ENCODE results near the gene CFH. TPM values are rescaled to one million over a fixed set of nuclear protein-coding genes. Genes with fewer than 3 reads are reported as not detected.

CFH gene
- total RNA-seq, 1 donor from 2014 or later = 108 TPM

DNA sequence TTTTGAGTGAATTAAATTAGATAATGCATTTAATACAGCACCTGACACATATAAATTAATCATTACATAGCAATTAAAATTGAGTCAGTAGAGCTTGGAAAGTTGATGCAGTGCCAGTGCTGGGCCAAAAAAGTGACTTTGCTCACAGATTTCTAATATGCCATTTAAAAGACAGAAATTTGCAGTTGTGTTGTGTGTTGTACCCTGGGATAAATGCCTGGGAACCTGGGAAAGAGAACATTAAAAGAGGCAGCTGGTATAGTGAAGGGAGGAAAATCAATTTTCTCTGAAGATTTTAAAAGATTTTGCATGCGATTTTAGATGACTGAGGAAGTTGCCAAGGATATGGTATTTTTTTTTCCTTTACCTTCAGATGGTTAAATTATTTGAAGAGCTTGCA is 10.9 kb upstream of the CFH start:
- H3K4me1 ChIP-seq = no peaks in the 10 kb centered on the region
- no peaks in the 10 kb centered on the region for H3K27me3 ChIP-seq
- H3K27ac ChIP-seq = no peak overlapping the region
- TF ChIP-seq, protein P1, sequence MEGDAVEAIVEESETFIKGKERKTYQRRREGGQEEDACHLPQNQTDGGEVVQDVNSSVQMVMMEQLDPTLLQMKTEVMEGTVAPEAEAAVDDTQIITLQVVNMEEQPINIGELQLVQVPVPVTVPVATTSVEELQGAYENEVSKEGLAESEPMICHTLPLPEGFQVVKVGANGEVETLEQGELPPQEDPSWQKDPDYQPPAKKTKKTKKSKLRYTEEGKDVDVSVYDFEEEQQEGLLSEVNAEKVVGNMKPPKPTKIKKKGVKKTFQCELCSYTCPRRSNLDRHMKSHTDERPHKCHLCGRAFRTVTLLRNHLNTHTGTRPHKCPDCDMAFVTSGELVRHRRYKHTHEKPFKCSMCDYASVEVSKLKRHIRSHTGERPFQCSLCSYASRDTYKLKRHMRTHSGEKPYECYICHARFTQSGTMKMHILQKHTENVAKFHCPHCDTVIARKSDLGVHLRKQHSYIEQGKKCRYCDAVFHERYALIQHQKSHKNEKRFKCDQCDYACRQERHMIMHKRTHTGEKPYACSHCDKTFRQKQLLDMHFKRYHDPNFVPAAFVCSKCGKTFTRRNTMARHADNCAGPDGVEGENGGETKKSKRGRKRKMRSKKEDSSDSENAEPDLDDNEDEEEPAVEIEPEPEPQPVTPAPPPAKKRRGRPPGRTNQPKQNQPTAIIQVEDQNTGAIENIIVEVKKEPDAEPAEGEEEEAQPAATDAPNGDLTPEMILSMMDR (IDR thresholded peaks at IDR 0.05) = no peak
- DNase-seq (ENCODE audit: low spot score in 2 of 2) = no peak
- intact Hi-C loops (cut with DNase I) = no loop called here
- H3K4me3 ChIP-seq = no peak overlapping the region
- no peaks in the 10 kb centered on the region for H3K9me3 ChIP-seq
- no peaks in the 10 kb centered on the region for H3K36me3 ChIP-seq

DNA sequence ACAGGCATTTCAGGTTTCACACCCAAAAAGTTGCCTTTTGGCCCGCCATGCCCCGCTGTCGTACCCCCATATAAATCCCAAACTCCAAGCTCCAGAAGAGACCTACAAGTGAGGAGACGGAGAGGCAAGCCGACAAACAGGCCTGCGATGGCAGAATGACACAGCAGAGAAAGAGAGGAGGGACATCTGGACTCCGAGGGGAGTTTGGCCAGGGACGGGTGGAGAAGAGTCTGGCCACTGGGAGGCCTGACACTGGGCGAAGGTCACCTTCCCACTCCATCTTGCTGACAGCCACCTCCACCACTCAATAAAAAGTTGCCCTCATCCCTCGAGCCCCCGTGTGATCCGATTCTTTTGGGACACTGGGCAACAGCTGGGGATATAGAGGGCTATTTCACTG is 1.9 kb upstream of the CFH start:
- Histone ChIP-seq H3K36me3 (no peaks in the 10 kb centered on the region), H3K27me3 (no peaks in the 10 kb centered on the region), H3K4me1 (no peaks in the 10 kb centered on the region), H3K9me3 (no peaks in the 10 kb centered on the region), H3K27ac (no peak overlapping the region), H3K4me3 (no peak overlapping the region)
- no peak for DNase-seq (ENCODE audit: low spot score in 2 of 2)
- intact Hi-C loops (cut with DNase I) = no loop called here
- TF ChIP-seq, protein P1 (IDR thresholded peaks at IDR 0.05) = no peak

- DNase-seq (ENCODE audit: low spot score in 2 of 2) = no peak
- H3K4me1 ChIP-seq = no peaks in the 10 kb centered on the region
- intact Hi-C loops (cut with DNase I) = no loop called here
- H3K27me3 ChIP-seq = no peaks in the 10 kb centered on the region
- TF ChIP-seq, protein P1 (IDR thresholded peaks at IDR 0.05) = no peak
- no peak overlapping the region for H3K4me3 ChIP-seq
- no peaks in the 10 kb centered on the region for H3K9me3 ChIP-seq
- no peaks in the 10 kb centered on the region for H3K36me3 ChIP-seq
- H3K27ac ChIP-seq = no peak overlapping the region
Observed at GRCh38 chr1:196650403-196650802, 1.4 kb upstream of the CFH start.

GRCh38 chr1:196651079-196651478 is 764 bp upstream of the CFH start:
- H3K4me3 ChIP-seq = no peak overlapping the region
- intact Hi-C loops (cut with DNase I) = no loop called here

DNA sequence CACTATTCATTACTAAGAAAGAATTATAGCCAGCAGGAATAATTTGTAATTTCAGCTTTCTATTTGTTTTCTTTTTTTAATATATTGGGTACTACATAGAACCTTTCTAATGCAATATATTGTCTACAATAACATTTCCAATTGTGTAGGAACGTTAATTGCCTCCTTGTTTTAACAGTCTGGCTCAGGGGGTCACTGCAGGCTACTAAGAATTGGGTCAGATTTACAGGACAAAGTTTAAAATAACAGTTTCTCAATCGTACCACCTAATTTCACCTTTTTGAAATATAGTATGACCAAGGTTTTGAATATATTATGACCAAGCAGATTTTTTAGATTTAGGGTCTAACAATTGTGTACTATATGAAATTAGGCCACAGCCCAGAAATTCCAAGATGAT is 2.4 kb downstream of the CFH start:
- no peak overlapping the region for H3K27ac ChIP-seq
- DNase-seq (ENCODE audit: low spot score in 2 of 2) = no peak
- intact Hi-C loops (cut with DNase I) = no loop called here

More at GRCh38 chr1:196651079-196651478, 764 bp upstream of the CFH start:
- Histone ChIP-seq H3K4me1 (no peaks in the 10 kb centered on the region), H3K27me3 (no peaks in the 10 kb centered on the region), H3K36me3 (no peaks in the 10 kb centered on the region), H3K27ac (no peak overlapping the region), H3K9me3 (no peaks in the 10 kb centered on the region)
- TF ChIP-seq, protein P1 (IDR thresholded peaks at IDR 0.05) = no peak
- DNase-seq (ENCODE audit: low spot score in 2 of 2) = no peak

More for the DNA sequence above, 2.4 kb downstream of the CFH start:
- Histone ChIP-seq H3K4me3 (peak overlapping the region in 1 of 2 donors; percentile 23), H3K36me3 (no peaks in the 10 kb centered on the region), H3K9me3 (no peaks in the 10 kb centered on the region), H3K4me1 (no peaks in the 10 kb centered on the region), H3K27me3 (no peaks in the 10 kb centered on the region)
- TF ChIP-seq, protein P1 (IDR thresholded peaks at IDR 0.05) = no peak

Measured in ascending aorta (tissue), 2 donors.